Raji (cell line): ENCODE measurements around the gene PTPRR.

Source experiments
- POLR2A ChIP-seq: IDR thresholded peaks from 2 replicates; pipeline ENCODE4 v1.6.1; 2011; ENCODE audit warnings: low read depth, low read length, control low read depth; ENCODE audit not compliant: insufficient read depth

PTPRR gene

GRCh38 chr12:70920251-70920851, at the start of gene PTPRR:
PTPRR (minus strand) TSS chr12:70920738; CDS start chr12:70920390, 348 bp downstream.
- no peak for TF ChIP-seq POLR2A

DNA sequence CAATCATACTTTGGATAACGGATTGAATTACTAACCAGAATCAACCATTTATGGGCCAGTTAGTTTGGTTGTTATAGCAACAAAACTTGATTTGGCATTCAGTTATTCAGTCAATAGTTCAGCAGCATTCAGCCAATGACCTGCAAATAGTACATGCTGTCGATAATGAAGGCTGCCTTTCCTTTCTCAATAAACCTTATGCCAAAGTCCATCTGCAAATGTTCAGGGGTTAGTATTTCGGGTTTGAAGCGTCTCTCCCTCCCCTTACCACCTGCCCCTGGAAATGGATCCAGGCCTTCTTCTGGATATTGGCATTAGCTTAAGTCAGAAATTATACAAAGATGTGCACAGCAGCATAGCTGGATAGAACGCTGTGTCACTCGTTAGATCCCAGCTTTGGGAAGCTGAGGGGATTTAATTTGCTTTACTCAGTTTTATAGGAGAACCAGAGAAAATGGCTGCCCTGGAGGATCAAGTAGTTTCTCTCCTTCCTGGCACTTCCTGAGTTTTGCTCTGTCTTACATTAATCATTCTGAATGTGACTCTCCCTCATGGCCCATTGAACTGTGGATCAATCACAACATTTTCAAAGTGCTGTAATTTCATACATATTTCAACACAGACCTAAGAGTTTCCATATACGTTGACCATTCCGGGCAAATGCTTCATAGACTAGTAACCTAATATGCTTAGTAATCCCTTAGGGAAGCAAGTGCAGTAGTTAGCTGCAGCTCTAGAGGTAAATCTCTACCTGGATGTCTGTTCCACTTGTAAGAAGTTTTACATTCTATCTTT, 46.7 kb upstream of the PTPRR start:
- no peak for TF ChIP-seq POLR2A

GRCh38 chr12:70966046-70966445, 45.5 kb upstream of the PTPRR start:
- no peak for TF ChIP-seq POLR2A

DNA sequence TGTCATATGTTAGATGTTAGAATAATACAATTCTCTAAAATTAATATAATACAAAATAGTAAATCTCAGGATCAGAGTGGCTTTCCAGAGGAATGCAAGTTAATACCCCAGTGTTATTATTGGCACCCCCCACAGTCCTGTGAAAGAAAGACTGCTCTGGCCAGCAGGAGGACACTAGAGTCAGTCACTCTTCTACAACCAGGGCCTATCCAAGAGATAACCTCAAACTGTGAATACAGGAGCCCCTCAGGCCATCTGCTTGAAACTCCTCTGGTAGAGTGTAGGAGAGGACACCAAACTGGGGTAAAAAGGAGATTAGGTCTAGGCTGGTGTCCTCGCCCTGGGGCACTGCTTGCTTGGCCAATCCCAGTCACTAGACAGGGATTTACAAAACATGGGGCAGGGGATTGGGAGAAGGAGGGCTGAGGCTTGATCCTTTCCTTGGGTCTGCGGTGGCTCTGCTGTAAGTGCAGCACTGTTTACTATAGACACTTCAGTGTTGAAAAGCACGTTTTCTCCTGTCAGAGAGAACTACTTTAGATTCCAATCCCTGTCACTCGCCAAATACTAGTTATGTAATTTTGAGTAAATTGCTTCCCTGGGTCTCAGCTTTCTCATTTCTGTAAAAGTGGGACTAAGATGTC, 44.5 kb upstream of the PTPRR start:
- no peak for TF ChIP-seq POLR2A

DNA sequence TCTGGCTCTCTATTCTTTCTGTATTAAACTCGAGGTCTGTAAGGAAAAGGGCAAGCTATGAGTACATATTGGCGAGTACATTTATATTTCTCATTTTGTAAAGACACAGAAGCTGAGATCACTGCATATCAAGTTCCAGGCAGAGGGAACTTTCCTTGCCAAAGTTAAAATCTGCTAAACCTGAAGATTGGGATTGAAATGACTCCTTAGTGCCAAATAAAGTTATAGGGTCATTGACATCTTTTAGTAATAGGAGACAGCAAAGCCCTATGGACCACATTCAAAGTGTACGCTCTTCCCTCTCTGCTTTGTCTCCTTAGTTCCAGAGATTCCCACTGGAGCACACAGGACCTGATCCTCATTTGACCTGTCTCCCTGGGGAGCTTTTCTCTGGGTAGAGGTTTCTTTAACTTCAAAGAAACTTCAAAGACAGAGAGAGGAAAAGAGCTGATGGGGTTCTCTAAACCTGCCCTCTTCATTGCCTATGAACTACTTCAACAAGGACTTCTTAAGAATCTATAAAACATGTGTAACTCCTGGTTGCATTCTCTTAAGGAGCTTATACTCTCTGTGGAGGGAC, 42.6 kb upstream of the PTPRR start:
- no peak for TF ChIP-seq POLR2A

GRCh38 chr12:70962226-70962794, 41.8 kb upstream of the PTPRR start:
- no peak for TF ChIP-seq POLR2A

DNA sequence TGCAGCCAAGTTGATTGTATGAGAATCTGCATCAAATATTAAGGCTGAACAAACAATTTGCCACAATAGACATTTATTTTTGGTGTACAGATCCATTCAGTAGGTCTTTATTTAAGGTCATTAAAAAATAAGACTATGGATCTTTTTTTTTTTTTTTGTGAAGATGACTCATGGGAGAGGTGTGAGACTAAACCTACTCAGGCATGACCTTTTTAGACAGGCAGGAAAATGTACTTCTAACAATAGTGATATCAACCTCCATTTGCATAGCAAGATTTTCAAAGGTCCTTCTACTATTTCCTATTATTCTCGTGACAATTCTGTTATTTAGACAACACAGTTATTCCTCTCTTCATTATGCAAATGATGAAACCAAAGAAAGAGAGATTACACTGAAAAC, 39.9 kb upstream of the PTPRR start:
- TF ChIP-seq POLR2A, result no peak

- TF ChIP-seq POLR2A, result no peak
These were observed 34.9 kb upstream of the PTPRR start for GRCh38 chr12:70955415-70955814.

GRCh38 chr12:70950451-70950850, 29.9 kb upstream of the PTPRR start:
- TF ChIP-seq POLR2A, result no peak

GRCh38 chr12:70948976-70949336, 28.4 kb upstream of the PTPRR start:
- no peak for TF ChIP-seq POLR2A

DNA sequence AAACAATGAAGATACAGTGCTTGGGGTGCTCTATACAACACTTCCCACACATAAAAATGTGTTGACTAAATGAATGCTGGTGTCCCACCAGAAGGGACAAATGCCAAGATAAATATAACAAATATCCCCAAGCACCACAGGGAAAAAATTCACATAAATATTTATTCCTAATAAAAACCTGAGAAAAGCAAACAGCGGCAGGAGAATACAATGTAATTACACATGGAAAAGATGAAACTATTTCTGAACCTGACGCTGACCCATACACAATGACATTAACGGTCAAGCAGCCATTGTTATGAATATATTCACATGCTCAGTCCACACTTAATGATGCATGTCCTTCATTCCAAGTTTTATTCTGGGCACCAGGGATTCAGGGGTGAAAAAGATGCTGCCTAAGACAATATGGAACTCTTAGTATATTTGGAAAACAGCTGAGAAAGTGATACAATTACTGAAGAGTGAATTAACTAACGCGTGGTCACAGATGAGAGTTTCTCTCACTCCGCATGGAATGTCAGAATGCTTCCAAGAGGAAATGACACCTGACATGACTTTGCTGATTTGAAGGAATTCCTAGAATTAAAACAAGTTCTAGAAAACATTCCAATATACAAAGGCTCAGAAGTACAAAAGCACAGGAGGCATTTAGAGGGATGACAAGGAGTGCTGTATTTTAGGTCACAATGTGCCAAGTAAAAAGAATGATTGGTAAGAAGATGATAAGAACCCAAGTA, 27.9 kb upstream of the PTPRR start:
- TF ChIP-seq POLR2A, result no peak

DNA sequence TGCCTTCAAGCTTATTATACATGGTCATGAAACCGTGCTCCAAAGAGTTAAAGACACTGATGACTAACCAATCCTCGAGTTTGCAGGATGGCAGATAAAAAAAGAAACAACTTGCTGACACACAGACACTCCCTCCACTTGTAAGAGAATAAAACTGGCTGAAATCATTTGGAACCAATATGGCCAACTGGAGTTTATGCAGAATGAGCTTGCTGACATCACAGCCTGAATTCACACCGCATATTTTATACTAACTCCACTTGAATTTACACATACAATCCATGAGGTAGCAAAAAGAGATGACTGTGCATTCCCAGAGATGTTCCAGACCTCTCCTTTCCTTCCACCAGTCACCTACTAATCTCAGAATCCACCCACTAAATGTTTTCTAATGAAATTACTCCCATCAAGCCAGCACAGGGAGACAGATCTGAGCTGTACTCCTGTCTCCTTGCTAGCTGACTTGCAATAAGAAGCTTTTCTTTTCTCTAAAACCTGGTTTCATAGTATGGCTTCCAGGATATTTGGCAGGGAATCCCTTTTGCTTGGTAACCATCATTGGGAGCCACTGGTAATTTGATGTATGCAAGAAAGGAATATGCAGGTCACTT, 15.8 kb upstream of the PTPRR start:
- TF ChIP-seq POLR2A, result no peak

DNA sequence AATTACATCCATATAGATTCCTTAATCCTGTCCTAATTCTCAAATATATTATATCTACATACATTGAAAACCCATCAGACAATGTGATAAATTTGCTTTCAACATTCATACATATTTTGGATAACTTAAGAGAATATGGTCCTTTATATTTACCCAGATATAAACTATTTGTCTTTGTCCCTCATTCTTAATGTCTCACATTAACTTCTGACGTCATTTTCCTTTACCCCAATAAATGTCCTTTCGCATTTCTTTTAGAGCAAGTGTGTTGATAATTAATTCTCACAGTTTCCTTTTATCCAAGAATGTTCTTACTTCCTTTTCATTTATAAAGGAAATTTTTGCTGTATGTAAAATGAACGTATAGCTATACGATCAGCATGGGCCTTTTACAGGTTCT, 12.6 kb upstream of the PTPRR start:
- no peak for TF ChIP-seq POLR2A

DNA sequence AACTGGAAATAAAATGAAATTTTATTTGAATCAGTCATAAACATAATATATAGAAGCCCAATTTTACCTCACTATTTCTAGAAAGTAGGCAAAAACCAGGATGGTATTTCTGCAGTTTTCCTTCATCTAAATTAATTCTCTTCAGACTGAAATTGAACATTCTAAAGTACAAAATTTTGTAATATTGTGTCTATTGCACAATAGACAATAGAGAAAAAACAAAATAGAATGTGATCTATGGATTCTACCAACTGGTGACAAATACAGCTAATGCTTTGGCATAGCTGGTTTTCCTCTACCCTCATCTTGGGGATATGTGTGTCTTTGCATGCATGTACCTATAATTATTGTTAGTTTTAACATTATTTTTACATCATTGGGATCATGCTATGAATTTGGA, 8.5 kb upstream of the PTPRR start:
- no peak for TF ChIP-seq POLR2A
